Upper lobe of right lung (tissue), 1 donor: ENCODE measurements around the gene CHST8. TPM values are rescaled to one million over a fixed set of nuclear protein-coding genes. Genes with fewer than 3 reads are reported as not detected.

ENCODE experiments used
- ATAC-seq: fragments of 200-7000 bp; cut with Tn5 transposase; one replicate; pipeline ENCODE4 v1.9.1; 2020; ENCODE audit warnings: mild to moderate bottlenecking, moderate library complexity
- DNase-seq: peaks from one replicate; pipeline ENCODE4 v3.0.0-alpha.2; 2020
- H3K27ac ChIP-seq: fragments of 200-600 bp; one replicate; pipeline ENCODE4 v1.8.0; 2022
- H3K27me3 ChIP-seq: fragments of 200-600 bp; one replicate; pipeline ENCODE4 v1.8.0; 2022; ENCODE audit warnings: mild to moderate bottlenecking
- H3K36me3 ChIP-seq: fragments of 200-600 bp; one replicate; pipeline ENCODE4 v1.8.0; 2022
- H3K4me1 ChIP-seq: fragments of 200-600 bp; one replicate; pipeline ENCODE4 v1.8.0; 2022
- H3K4me3 ChIP-seq: fragments of 200-600 bp; one replicate; pipeline ENCODE4 v1.8.0; 2022; ENCODE audit warnings: mild to moderate bottlenecking
- H3K9me3 ChIP-seq: fragments of 200-600 bp; one replicate; pipeline ENCODE4 v1.8.0; 2022
- intact Hi-C: fragments of 100-400 bp; cut with DNase I; formaldehyde crosslinking; loops from one replicate; pipeline ENCODE4 v1.11.0; 2022
- total RNA-seq: library from RNA; stranded (reverse); fragmentation: NEBNext Ultra II Directional; extraction: Animal tissue kit (Norgen Biotek cat#: 25700); gene quantifications from one replicate; pipeline ENCODE4 v1.2.1, GENCODE V29; 2021
- TF ChIP-seq, protein P1 (sequence below): fragments of 200-600 bp; IDR thresholded peaks from one replicate; pipeline ENCODE4 v1.8.0; 2022; ENCODE audit warnings: antibody characterized with exemption
- donor health status: DM: no; HTN: yes; CAD: no; lungs with severe emphysema.

CHST8 gene
- total RNA-seq, 1 donor from 2014 or later = 0.64 TPM

DNA sequence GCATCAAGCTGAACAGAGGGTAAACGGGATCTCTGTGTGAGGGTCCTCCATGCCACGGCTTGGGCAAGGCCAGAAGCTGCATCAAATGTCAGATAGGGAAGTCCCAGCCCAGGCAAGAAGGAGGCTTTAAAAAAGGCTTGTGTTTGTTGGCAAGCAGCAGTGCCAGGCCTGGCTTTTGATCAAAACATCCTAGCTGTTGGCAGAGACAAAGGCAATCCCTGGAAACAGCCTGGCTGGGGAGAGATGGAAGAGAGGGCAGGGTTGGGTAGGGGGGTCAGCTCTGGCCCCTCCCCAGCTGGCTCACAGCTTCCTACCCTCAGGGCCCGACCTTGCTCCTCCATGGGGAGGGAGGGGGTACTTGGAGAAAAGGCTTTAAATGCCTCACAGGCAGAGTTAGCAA is 113.2 kb downstream of the CHST8 start:
- ATAC-seq = no peak
- intact Hi-C loops = no loop called here

DNA sequence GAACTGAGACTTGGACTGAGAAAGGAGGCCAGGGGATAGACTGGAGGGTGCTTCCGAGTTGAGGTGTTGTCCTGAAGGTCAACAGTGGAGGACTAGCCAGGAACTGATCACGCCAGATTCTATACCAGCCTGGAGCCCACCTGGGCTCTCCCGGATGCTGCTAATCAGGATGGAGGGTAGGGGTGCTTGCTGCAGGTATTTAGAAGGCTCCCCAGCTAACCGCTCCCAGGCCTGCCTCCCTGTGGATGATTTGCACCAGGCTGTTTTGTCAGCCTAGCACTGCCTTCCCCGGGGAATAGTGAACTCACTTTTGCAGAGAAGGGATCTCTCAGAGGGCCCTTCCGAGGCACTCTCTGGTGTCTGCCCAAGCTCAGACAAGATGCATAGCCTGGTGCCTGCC is 114.4 kb downstream of the CHST8 start:
- H3K27me3 ChIP-seq = no peaks in the 10 kb centered on the region
- DNase-seq = peak; percentile 27
- TF ChIP-seq, protein P1, sequence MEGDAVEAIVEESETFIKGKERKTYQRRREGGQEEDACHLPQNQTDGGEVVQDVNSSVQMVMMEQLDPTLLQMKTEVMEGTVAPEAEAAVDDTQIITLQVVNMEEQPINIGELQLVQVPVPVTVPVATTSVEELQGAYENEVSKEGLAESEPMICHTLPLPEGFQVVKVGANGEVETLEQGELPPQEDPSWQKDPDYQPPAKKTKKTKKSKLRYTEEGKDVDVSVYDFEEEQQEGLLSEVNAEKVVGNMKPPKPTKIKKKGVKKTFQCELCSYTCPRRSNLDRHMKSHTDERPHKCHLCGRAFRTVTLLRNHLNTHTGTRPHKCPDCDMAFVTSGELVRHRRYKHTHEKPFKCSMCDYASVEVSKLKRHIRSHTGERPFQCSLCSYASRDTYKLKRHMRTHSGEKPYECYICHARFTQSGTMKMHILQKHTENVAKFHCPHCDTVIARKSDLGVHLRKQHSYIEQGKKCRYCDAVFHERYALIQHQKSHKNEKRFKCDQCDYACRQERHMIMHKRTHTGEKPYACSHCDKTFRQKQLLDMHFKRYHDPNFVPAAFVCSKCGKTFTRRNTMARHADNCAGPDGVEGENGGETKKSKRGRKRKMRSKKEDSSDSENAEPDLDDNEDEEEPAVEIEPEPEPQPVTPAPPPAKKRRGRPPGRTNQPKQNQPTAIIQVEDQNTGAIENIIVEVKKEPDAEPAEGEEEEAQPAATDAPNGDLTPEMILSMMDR = no peak

More for the DNA sequence above, 113.2 kb downstream of the CHST8 start:
- no peaks in the 10 kb centered on the region for H3K27me3 ChIP-seq
- TF ChIP-seq, protein P1 = no peak
- peak; percentile 39 for DNase-seq
- no peaks in the 10 kb centered on the region for H3K36me3 ChIP-seq
- no peak overlapping the region for H3K27ac ChIP-seq
- H3K9me3 ChIP-seq = no peaks in the 10 kb centered on the region
- H3K4me1 ChIP-seq = no peaks in the 10 kb centered on the region
- H3K4me3 ChIP-seq = no peak overlapping the region

DNA sequence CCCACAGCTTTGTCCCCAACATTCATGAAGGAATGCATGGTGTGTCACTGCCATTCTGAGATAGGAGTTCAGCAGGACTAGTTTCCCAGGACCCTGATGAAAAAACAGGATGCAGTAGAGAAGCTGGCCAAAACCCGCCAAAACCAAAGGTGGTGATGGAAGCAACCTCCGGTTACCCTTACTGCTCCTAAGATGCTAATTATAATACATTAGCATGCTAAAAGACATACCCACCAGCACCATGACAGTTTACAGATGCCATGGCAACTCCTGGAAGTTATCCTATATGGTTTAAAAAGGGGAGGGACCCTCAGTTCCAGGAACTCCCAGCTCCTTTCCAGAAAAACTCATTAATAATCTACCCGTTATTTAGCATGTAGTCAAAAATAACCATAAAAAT is 115.0 kb downstream of the CHST8 start:
- Histone ChIP-seq H3K36me3 (no peaks in the 10 kb centered on the region), H3K9me3 (no peaks in the 10 kb centered on the region), H3K4me1 (no peaks in the 10 kb centered on the region), H3K27ac (no peak overlapping the region), H3K4me3 (no peak overlapping the region), H3K27me3 (no peaks in the 10 kb centered on the region)
- DNase-seq = no peak
- TF ChIP-seq, protein P1 = no peak
- intact Hi-C loops = no loop called here
- ATAC-seq = no peak

More for the DNA sequence above, 114.4 kb downstream of the CHST8 start:
- Histone ChIP-seq H3K4me1 (no peaks in the 10 kb centered on the region), H3K36me3 (no peaks in the 10 kb centered on the region), H3K9me3 (no peaks in the 10 kb centered on the region), H3K4me3 (no peak overlapping the region), H3K27ac (no peak overlapping the region)
- intact Hi-C loops = no loop called here
- ATAC-seq = no peak

DNA sequence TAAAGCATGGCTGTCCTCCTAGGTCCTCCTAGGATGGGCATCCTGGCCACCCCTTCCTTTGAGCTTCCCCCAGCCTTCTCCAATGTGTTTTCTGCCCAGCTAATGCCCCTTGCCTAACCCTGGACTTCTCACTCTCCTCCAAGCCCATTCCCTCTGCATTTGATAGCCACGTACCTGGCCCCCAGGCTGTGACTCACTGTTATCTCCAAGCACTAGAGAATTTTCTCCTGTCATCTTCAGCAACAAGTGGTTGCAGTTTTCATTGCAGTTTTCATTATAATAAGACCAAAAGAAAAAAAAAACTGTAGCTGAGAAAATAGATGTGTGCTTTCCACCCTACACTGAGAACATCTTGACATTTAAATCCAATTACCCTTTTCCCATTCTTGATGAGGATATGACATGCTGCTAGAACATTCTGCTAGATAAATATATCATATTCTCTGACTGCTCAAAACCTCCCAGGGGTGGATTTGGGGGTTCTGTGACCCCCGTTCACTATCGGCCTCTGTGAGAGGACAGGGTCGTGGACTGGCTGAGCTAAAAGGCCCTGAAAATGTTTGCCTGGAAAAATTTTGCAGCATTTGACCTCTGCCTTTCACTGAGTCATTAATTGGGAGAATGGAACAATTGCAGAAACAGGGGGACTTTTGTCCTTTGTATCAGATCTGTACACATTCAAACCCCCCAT is 116.1 kb downstream of the CHST8 start:
- Histone ChIP-seq H3K27ac (no peak overlapping the region), H3K4me1 (no peaks in the 10 kb centered on the region), H3K27me3 (no peaks in the 10 kb centered on the region), H3K9me3 (no peaks in the 10 kb centered on the region), H3K36me3 (no peaks in the 10 kb centered on the region), H3K4me3 (no peak overlapping the region)
- intact Hi-C loops = no loop called here
- ATAC-seq (no peak), DNase-seq (no peak)
- TF ChIP-seq, protein P1 = no peak

DNA sequence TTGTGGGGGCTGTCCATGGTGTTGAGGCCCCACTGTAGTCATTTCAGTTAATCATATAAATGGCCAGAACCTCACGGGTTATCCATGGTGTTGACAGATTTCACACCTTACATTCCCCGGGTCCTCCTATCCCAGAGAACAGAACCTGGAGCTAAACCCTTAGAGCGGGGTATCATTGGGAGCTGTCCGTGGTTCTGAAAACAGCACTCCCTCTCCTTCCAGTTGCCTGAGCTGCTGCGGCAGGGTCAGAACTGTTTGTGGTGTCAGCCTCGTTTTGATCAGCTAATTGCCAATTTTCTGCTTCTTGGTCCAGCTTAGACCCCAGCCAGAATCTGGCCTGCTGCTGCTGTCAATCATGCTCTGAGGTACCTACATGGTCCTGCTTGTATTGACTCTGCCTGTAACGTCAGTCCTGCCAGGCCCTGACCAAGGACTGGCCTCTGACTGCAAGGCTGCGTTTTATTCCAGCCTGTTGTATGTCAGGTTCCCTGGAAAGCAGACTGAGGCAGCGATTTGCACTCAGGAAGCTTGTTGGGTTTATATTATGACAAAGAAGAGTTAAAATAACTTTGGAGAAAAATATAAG is 119.2 kb downstream of the CHST8 start:
- DNase-seq (peak; percentile 46), ATAC-seq (peak; percentile 55)
- Histone ChIP-seq H3K4me3 (no peak overlapping the region), H3K4me1 (no peaks in the 10 kb centered on the region), H3K9me3 (no peaks in the 10 kb centered on the region), H3K36me3 (no peaks in the 10 kb centered on the region), H3K27me3 (no peaks in the 10 kb centered on the region), H3K27ac (no peak overlapping the region)
- intact Hi-C loops = no loop called here
- TF ChIP-seq, protein P1 = no peak
